ENCODE data around the gene CACNG4.

DNA sequence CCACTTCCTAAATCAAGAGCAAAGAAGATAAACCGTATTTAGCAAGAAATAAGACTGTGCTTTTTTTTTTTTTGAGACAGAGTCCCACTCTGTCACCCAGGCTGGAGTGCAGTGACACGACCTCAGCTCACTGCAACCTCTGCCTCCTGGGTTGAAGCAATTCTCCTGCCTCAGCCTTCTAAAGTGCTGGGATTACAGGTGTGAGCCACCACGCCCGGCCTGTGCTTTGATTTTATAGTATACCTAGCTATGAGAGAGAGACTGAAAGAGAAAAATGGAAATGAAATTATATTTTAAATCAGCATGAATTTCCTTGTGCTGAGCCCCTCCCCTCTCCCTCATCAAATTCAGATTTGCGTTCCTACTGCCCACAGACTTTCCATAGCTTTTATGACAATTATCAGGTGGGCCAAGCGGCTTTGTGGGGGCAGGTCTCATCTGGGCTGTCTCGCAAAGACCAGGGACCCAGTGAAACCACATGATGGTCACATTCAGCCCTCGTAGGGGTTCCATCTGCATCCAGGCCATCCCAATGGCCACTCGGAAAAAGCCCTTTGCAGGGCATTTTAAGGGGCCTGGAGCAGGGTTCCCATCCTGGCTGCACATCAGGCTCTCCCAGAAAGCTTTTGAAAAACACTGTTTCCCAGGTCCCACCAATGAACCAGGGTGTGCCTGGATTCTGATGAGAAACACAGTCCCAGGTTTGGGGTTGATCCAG, 88.4 kb downstream of the CACNG4 start:
- TF ChIP-seq EP300 (conservative IDR thresholded peaks at IDR 0.05; ENCODE audit: poor library complexity, severe bottlenecking) (no peak), POLR2AphosphoS5 (IDR thresholded peaks at IDR 0.05) (no peak), SMC3 (conservative IDR thresholded peaks at IDR 0.05; ENCODE audit: poor library complexity) (no peak), RAD21 (conservative IDR thresholded peaks at IDR 0.05) (no peak), TAF1 (IDR thresholded peaks at IDR 0.05; ENCODE audit: low read depth) (no peak), EZH2 (IDR thresholded peaks at IDR 0.05; ENCODE audit: borderline replicate concordance, insufficient read depth, low read length, poor library complexity, severe bottlenecking) (no peak)
- TF ChIP-seq, protein P1, sequence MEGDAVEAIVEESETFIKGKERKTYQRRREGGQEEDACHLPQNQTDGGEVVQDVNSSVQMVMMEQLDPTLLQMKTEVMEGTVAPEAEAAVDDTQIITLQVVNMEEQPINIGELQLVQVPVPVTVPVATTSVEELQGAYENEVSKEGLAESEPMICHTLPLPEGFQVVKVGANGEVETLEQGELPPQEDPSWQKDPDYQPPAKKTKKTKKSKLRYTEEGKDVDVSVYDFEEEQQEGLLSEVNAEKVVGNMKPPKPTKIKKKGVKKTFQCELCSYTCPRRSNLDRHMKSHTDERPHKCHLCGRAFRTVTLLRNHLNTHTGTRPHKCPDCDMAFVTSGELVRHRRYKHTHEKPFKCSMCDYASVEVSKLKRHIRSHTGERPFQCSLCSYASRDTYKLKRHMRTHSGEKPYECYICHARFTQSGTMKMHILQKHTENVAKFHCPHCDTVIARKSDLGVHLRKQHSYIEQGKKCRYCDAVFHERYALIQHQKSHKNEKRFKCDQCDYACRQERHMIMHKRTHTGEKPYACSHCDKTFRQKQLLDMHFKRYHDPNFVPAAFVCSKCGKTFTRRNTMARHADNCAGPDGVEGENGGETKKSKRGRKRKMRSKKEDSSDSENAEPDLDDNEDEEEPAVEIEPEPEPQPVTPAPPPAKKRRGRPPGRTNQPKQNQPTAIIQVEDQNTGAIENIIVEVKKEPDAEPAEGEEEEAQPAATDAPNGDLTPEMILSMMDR (IDR thresholded peaks at IDR 0.05; ENCODE audit: poor library complexity, severe bottlenecking): no peak
- TF ChIP-seq, protein P2, sequence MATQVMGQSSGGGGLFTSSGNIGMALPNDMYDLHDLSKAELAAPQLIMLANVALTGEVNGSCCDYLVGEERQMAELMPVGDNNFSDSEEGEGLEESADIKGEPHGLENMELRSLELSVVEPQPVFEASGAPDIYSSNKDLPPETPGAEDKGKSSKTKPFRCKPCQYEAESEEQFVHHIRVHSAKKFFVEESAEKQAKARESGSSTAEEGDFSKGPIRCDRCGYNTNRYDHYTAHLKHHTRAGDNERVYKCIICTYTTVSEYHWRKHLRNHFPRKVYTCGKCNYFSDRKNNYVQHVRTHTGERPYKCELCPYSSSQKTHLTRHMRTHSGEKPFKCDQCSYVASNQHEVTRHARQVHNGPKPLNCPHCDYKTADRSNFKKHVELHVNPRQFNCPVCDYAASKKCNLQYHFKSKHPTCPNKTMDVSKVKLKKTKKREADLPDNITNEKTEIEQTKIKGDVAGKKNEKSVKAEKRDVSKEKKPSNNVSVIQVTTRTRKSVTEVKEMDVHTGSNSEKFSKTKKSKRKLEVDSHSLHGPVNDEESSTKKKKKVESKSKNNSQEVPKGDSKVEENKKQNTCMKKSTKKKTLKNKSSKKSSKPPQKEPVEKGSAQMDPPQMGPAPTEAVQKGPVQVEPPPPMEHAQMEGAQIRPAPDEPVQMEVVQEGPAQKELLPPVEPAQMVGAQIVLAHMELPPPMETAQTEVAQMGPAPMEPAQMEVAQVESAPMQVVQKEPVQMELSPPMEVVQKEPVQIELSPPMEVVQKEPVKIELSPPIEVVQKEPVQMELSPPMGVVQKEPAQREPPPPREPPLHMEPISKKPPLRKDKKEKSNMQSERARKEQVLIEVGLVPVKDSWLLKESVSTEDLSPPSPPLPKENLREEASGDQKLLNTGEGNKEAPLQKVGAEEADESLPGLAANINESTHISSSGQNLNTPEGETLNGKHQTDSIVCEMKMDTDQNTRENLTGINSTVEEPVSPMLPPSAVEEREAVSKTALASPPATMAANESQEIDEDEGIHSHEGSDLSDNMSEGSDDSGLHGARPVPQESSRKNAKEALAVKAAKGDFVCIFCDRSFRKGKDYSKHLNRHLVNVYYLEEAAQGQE (IDR thresholded peaks at IDR 0.05; ENCODE audit: borderline replicate concordance): no peak

Data from neural cell (in vitro differentiated cells).